ENCODE measurements around the gene PRKAG2.

DNA sequence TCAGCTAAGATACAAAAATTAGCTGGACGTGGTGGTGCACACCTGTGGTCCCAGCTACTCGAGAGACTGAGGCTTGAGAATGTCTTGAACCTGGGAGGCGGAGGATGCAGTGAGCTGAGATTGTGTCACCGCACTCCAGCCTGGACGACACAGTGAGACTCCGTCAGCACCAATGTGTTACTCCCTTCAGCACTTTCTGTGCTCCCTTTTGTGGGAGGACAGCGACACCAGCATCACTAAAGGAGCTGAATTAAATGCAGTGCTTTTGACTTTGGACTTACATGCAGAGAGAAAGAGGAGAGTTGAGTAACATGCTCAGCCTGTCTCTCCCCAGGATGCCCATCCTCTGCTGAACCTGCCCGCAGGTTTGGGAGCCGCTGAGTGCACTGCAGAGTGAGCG lies 265.0 kb downstream of the PRKAG2 start:
- TF ChIP-seq, protein P1, sequence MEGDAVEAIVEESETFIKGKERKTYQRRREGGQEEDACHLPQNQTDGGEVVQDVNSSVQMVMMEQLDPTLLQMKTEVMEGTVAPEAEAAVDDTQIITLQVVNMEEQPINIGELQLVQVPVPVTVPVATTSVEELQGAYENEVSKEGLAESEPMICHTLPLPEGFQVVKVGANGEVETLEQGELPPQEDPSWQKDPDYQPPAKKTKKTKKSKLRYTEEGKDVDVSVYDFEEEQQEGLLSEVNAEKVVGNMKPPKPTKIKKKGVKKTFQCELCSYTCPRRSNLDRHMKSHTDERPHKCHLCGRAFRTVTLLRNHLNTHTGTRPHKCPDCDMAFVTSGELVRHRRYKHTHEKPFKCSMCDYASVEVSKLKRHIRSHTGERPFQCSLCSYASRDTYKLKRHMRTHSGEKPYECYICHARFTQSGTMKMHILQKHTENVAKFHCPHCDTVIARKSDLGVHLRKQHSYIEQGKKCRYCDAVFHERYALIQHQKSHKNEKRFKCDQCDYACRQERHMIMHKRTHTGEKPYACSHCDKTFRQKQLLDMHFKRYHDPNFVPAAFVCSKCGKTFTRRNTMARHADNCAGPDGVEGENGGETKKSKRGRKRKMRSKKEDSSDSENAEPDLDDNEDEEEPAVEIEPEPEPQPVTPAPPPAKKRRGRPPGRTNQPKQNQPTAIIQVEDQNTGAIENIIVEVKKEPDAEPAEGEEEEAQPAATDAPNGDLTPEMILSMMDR (IDR thresholded peaks at IDR 0.05), result no peak
- no peak for TF ChIP-seq ZFX (IDR thresholded peaks at IDR 0.05; ENCODE audit: borderline replicate concordance)
